GF-D8 (cell line): ENCODE measurements around the gene CASQ1.

Source experiments
- DNase-seq: peaks from one replicate; lab custom pipeline; 2025; lab: John Stamatoyannopoulos, UW

The CASQ1 gene

GRCh38 chr1:160205242-160206035, 15.1 kb downstream of the CASQ1 start, which contains the start of gene PEA15:
Gene PEA15, plus strand, starts transcription at chr1:160205384. Its CDS starts 6,161 bp downstream, at chr1:160211545.
- DNase-seq: no peak

DNA sequence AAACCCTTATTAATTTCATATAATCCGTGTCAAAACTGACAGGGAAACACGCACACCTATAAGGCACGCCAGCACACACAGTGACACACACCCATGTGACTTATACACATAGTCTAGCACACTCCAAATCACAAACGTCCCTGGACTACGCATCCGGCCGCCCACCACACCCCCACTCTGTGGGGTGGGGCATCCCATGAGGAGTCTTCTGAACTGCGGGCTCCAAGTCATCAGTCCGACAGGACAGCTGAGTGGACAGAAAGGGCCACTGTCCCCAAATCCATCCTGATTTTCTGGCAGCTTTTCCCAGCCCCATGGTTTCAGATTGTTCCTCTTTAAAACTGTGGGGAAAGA, 15.6 kb downstream of the CASQ1 start:
- no peak for DNase-seq

- no peak for DNase-seq
Measured at GRCh38 chr1:160206421-160207117, 16.2 kb downstream of the CASQ1 start.

- DNase-seq: no peak
Measured at GRCh38 chr1:160207118-160207650, 16.8 kb downstream of the CASQ1 start.

DNA sequence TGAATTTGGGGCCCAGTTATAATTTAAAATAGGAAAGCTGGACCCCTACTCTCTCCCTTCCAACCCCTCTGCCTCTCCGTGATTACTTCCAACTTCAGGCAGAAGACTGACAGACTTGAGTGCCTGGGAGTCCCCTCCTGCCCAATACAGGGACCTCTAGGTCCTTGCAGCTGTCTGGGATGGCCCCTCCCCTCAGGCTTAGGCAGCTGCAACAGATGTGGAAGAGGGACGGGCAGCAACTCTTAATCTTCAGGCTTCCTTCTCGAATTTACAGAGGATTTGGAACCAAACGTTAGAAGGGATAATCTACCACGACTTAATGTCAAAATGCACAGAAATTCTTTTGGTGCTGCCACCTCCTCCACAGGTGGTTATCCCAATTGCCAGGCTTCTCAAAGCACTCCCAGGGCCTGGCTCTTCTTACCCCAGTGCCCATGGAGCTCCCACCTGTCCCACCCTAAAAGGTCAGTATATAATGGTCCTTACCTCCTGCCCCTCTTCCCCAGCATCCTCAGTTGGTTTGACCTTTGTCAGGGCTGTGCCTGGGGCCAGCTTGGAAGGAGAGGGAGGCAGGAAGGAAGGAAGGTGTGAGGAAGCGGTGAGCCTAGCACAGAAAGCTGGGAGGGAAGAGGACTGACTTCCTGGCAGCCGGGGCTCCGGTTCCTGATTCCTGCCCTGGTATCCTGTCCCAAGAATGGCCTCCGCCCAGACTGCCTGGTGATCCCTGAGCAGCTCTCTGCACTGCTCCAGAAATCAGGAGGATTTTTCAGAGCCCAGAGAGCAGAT, 17.6 kb downstream of the CASQ1 start:
- DNase-seq: no peak

GRCh38 chr1:160208557-160209320, 18.4 kb downstream of the CASQ1 start:
- DNase-seq: no peak

GRCh38 chr1:160209321-160210046, 19.1 kb downstream of the CASQ1 start:
- DNase-seq: no peak

- no peak for DNase-seq
Measured at GRCh38 chr1:160210561-160210960, 20.2 kb downstream of the CASQ1 start.

DNA sequence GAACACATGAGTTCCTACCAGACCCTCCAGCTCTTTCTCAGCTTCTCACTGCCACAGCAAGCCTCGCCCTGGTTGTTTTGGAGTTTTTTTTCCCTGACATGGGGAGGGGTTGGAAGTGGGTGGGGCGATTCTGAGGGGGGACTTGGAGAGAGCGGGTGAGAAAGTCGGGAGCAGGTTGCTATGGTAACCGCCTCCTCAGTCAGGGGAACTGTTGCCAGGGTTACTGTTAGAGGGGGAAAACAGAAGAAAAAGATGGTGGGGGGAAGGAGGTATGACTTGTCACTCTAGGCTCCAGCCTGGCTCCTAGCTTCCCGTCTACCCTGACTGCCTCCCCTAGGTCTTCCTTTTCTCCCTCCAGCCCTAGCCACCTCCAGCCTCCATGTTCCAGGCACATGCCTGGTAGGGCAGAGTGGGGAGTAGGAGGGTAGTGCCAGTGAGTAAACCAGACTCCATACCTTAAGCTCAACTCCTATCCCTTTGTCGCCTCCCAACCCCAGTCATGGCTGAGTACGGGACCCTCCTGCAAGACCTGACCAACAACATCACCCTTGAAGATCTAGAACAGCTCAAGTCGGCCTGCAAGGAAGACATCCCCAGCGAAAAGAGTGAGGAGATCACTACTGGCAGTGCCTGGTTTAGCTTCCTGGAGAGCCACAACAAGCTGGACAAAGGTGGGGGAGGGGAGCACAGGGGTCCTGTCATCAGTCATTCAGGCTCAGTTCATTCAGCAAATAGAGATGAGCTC, 20.8 kb downstream of the CASQ1 start:
- no peak for DNase-seq

DNA sequence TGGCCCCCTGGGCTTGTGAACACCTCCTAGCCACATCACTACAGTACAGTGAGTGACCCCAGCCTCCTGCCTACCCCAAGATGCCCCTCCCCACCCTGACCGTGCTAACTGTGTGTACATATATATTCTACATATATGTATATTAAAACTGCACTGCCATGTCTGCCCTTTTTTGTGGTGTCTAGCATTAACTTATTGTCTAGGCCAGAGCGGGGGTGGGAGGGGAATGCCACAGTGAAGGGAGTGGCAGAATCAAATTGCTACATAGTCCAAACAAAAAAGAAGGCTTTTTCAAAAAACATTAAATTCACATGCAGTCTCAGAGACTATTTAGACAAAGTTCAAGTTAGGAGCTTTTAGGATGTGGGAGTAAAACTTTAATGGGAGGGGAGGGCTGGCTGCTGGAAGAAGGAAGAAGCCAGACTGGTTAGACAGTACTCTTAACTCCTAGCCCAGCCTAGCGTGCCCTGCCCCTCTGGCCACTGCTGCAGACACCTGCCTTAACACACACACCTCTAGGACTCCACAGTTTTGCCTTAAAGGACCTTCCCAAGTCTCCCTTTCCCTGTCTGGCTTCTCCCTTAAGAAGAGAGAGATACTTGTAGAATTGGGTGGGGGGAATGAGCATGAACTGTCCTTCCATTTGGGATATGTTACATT, 24.2 kb downstream of the CASQ1 start:
- no peak for DNase-seq

DNA sequence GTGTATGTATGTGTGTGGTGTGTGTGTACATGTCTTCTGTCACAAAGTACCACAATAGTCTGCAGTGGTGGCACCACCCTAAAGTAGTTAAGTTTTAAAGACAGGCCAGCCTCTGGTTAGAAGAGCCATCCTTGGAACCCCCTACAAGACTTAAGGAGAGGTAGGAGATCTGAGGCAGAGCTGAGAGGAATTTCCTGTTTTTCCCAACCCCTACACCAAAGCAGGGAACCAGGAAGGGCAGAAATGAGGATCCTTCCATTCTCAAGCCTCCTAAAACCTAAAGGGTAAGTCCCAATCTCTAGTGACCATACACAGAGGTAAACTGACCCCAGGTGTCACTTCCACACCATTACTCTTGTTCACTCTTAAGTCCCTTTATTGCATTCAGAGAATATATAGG, 25.9 kb downstream of the CASQ1 start:
- no peak for DNase-seq

GRCh38 chr1:160217481-160218051, 27.2 kb downstream of the CASQ1 start:
- DNase-seq: no peak

DNA sequence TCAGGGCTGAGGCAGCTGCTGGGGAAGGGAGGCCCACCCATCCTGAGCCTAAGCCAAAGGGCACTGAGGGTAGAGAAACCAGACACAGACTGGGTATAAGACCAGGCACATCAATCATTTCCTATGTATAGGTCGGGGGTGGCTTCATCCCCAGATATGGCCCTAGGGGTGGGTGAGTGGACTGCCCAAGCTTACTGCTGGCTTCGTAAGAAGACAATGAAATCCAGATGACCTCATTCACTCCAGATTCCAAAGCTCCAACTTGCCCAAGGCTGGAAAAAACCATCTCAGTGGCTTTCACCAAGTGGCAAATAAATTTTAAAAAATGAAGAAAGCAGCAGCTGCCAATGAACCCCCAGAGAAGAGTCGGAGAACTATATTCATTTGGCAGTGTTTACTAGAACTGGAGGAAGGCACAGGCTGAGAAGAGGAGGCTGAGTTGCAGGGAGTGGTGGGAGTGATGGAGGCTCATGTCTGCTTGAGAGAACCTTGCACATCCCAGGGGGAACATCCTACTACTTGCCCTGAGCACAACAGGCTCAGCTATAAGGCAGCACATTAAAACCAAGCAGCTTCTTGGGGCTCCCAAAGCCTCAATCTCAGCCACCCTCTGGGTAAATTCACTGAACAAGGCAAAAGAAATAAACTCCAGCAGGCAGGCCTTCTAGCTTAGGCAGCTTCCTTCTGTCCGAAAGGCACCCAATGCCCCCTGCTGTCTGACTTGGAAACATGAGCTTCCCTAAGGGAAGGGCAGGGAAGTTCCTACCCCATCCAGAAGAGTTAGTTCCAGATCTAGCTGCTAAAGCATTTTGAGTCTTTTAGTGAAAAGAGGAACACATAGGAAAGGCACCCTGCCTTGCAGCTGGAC, 28.9 kb downstream of the CASQ1 start:
- DNase-seq: no peak

DNA sequence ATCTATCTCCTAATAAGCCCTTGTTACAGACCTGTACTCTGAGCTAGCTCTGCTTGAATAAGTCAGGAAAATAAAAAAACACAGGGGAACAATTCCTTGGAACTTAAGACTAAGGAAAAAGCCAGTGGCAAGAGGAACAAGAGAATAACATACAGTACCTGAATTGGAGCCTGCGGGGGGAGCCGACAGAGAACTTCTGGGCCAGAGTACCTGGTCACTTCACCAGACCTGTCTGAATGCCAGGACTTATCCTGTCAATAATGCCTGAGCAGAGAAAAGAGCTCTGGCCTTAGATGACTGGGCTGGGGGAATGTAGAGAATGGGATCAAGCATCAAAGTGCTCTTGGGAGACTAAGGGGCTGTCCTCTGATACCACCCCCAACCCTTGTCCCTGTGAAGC, 29.9 kb downstream of the CASQ1 start:
- no peak for DNase-seq

- DNase-seq: no peak
Measured at GRCh38 chr1:160221089-160221488, 30.7 kb downstream of the CASQ1 start.

GRCh38 chr1:160222546-160222945, 32.2 kb downstream of the CASQ1 start:
- no peak for DNase-seq

DNA sequence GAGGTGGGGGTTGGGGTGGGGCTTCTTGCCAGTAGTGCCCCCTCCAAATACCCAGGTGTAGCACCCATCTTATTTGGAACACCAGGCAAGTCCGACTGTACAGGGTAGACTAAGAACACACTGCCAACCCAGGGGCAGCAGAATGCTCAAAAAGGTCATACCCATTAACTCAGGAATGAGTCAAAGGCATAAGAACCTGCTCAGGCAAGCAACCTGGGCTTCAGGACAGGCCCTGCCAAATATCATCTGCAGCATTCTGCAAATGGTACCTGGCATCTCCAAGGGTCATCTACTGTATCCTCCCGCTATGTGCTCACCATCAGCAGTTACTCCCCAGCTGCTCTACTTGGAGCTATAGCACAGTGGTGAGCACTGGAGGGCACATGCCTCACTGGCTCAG, 34.2 kb downstream of the CASQ1 start:
- DNase-seq: no peak

GRCh38 chr1:160225345-160225744, 35.0 kb downstream of the CASQ1 start:
- no peak for DNase-seq
